BLaER1 treated with 17β-estradiol and CSF1 and Interleukin-3, amounts not matched to agents 10 nM and 100 nM (cell line): ENCODE results near the gene DDX41.

Experiments used
- H3K27ac ChIP-seq, 11 experiments: shearing (Covaris generic); formaldehyde crosslinking; 2 replicates each; pipeline ENCODE4 v1.8.1; 2022
- H3K27me3 ChIP-seq, 11 experiments: shearing (Covaris generic); formaldehyde crosslinking; 2 replicates each; pipeline ENCODE4 v1.8.1; 2022
- H3K36me3 ChIP-seq, 11 experiments: shearing (Covaris generic); formaldehyde crosslinking; 2 replicates each; pipeline ENCODE4 v1.8.1; 2022
- H3K4me1 ChIP-seq, 10 experiments: shearing (Covaris generic); formaldehyde crosslinking; 2 replicates each; pipeline ENCODE4 v1.8.1; 2022
- H3K4me2 ChIP-seq, 11 experiments: shearing (Covaris generic); formaldehyde crosslinking; 2 replicates each; pipeline ENCODE4 v1.8.1; 2022
- H3K4me3 ChIP-seq, 10 experiments: shearing (Covaris generic); formaldehyde crosslinking; 2 replicates each; pipeline ENCODE4 v1.8.1; 2022
- H3K9ac ChIP-seq, 11 experiments: shearing (Covaris generic); formaldehyde crosslinking; 2 replicates each; pipeline ENCODE4 v1.8.1; 2022
- H3K9me3 ChIP-seq, 11 experiments: shearing (Covaris generic); formaldehyde crosslinking; replicated peaks in 1 of 11; 2 replicates each; pipeline ENCODE4 v1.8.1; 2022
- H4K20me1 ChIP-seq, 11 experiments: shearing (Covaris generic); formaldehyde crosslinking; 2 replicates each; pipeline ENCODE4 v1.8.1; 2022
- Cebpa-rat ChIP-seq, 11 experiments: shearing (Covaris generic); IDR thresholded peaks; 2 replicates each; pipeline ENCODE4 v1.8.1; 2022

DDX41 gene

GRCh38 chr5:177471610-177472356 lies 45.0 kb downstream of the DDX41 start:
- H3K27ac ChIP-seq: peak overlapping the region in 9 of 11 experiments; percentile 78 to 99 (median 98); a peak in 19 of 22 replicates
- peaks cover 9 to 56% (median 51%) of the 10 kb centered on the region in 11 experiments for H3K36me3 ChIP-seq
- no peak; a peak in 1 of 22 replicates for TF ChIP-seq Cebpa-rat (IDR thresholded peaks at IDR 0.05)
- peak overlapping the region; percentile 94 to 100 (median 99) for H3K4me2 ChIP-seq
- H3K4me3 ChIP-seq: peak overlapping the region; percentile 63 to 92 (median 78)
- H4K20me1 ChIP-seq: peaks cover 11 to 60% (median 55%) of the 10 kb centered on the region in 11 experiments; a peak in 21 of 22 replicates
- H3K27me3 ChIP-seq: no peaks in the 10 kb centered on the region
- H3K9me3 ChIP-seq: peaks cover 0 to 10% (median 3%) of the 10 kb centered on the region in 11 experiments; a peak in 13 of 22 replicates
- peaks cover 60 to 68% (median 64%) of the 10 kb centered on the region in 10 experiments for H3K4me1 ChIP-seq
- peak overlapping the region; percentile 17 to 100 (median 97); a peak in 21 of 22 replicates for H3K9ac ChIP-seq

GRCh38 chr5:177470759-177471536 lies 45.8 kb downstream of the DDX41 start:
- H3K27me3 ChIP-seq: no peaks in the 10 kb centered on the region
- peak overlapping the region; percentile 94 to 100 (median 99) for H3K4me2 ChIP-seq
- peak overlapping the region in 9 of 11 experiments; percentile 84 to 100 (median 97); a peak in 16 of 22 replicates for H3K9ac ChIP-seq
- peak overlapping the region in 8 of 10 experiments; percentile 75 to 92 (median 78); a peak in 15 of 20 replicates for H3K4me3 ChIP-seq
- H3K4me1 ChIP-seq: peaks cover 53 to 60% (median 57%) of the 10 kb centered on the region in 10 experiments
- H3K27ac ChIP-seq: peak overlapping the region in 8 of 11 experiments; percentile 63 to 99 (median 98); a peak in 16 of 22 replicates
- TF ChIP-seq Cebpa-rat (IDR thresholded peaks at IDR 0.05): no peak
- H3K9me3 ChIP-seq: peaks cover 0 to 18% (median 11%) of the 10 kb centered on the region in 11 experiments; a peak in 16 of 22 replicates
- peaks cover 17 to 64% (median 59%) of the 10 kb centered on the region in 11 experiments for H3K36me3 ChIP-seq
- H4K20me1 ChIP-seq: peaks cover 11 to 69% (median 63%) of the 10 kb centered on the region in 11 experiments; a peak in 21 of 22 replicates

GRCh38 chr5:177469750-177470525 lies 46.8 kb downstream of the DDX41 start:
- H4K20me1 ChIP-seq: peaks cover 11 to 77% (median 65%) of the 10 kb centered on the region in 11 experiments; a peak in 21 of 22 replicates
- peak overlapping the region in 9 of 11 experiments; percentile 28 to 99 (median 97); a peak in 17 of 22 replicates for H3K27ac ChIP-seq

GRCh38 chr5:177468685-177469628 lies 47.8 kb downstream of the DDX41 start:
- Histone ChIP-seq H3K27ac (peak overlapping the region in 9 of 11 experiments; percentile 28 to 99 (median 97); a peak in 13 of 22 replicates), H3K27me3 (no peaks in the 10 kb centered on the region), H3K36me3 (peaks cover 27 to 83% (median 74%) of the 10 kb centered on the region in 11 experiments), H3K9ac (peak overlapping the region in 8 of 11 experiments; percentile 54 to 100 (median 98); a peak in 12 of 22 replicates), H3K4me2 (peak overlapping the region in 10 of 11 experiments; percentile 97 to 100 (median 99); a peak in 18 of 22 replicates), H3K4me1 (peaks cover 34 to 40% (median 37%) of the 10 kb centered on the region in 10 experiments), H3K9me3 (peaks cover 5 to 28% (median 21%) of the 10 kb centered on the region in 11 experiments; a peak in 18 of 22 replicates), H3K4me3 (no peak overlapping the region), H4K20me1 (peaks cover 11 to 78% (median 65%) of the 10 kb centered on the region in 11 experiments; a peak in 21 of 22 replicates)
- TF ChIP-seq Cebpa-rat (IDR thresholded peaks at IDR 0.05): no peak

More at GRCh38 chr5:177469750-177470525, 46.8 kb downstream of the DDX41 start:
- H3K36me3 ChIP-seq: peaks cover 27 to 74% (median 69%) of the 10 kb centered on the region in 11 experiments
- H3K4me3 ChIP-seq: peak overlapping the region in 5 of 10 experiments; percentile 20 to 91 (median 78); a peak in 4 of 20 replicates
- H3K27me3 ChIP-seq: no peaks in the 10 kb centered on the region
- H3K4me1 ChIP-seq: peaks cover 44 to 50% (median 47%) of the 10 kb centered on the region in 10 experiments
- no peak for TF ChIP-seq Cebpa-rat (IDR thresholded peaks at IDR 0.05)
- H3K9me3 ChIP-seq: peaks cover 5 to 28% (median 21%) of the 10 kb centered on the region in 11 experiments; a peak in 18 of 22 replicates
- peak overlapping the region in 9 of 11 experiments; percentile 2 to 100 (median 97); a peak in 16 of 22 replicates for H3K9ac ChIP-seq
- peak overlapping the region; percentile 94 to 100 (median 99) for H3K4me2 ChIP-seq

- TF ChIP-seq Cebpa-rat (IDR thresholded peaks at IDR 0.05): no peak
- H3K27ac ChIP-seq: no peak overlapping the region
- H3K9ac ChIP-seq: no peak overlapping the region
- H4K20me1 ChIP-seq: peaks cover 11 to 84% (median 69%) of the 10 kb centered on the region in 11 experiments; a peak in 21 of 22 replicates
- no peak overlapping the region for H3K4me3 ChIP-seq
- H3K9me3 ChIP-seq: peaks cover 5 to 28% (median 21%) of the 10 kb centered on the region in 11 experiments; a peak in 18 of 22 replicates
- peaks cover 34 to 44% (median 41%) of the 10 kb centered on the region in 10 experiments for H3K4me1 ChIP-seq
- no peak overlapping the region for H3K4me2 ChIP-seq
- no peaks in the 10 kb centered on the region for H3K27me3 ChIP-seq
- peaks cover 27 to 90% (median 80%) of the 10 kb centered on the region in 11 experiments for H3K36me3 ChIP-seq
Observed at GRCh38 chr5:177468329-177468684, 48.5 kb downstream of the DDX41 start.

GRCh38 chr5:177467436-177467835 lies 49.3 kb downstream of the DDX41 start:
- TF ChIP-seq Cebpa-rat (IDR thresholded peaks at IDR 0.05): no peak
- Histone ChIP-seq H3K27ac (no peak overlapping the region), H3K9ac (no peak overlapping the region), H3K4me1 (peaks cover 40 to 52% (median 49%) of the 10 kb centered on the region in 10 experiments), H3K9me3 (peaks cover 5 to 28% (median 21%) of the 10 kb centered on the region in 11 experiments; a peak in 18 of 22 replicates), H4K20me1 (peaks cover 11 to 89% (median 72%) of the 10 kb centered on the region in 11 experiments; a peak in 21 of 22 replicates), H3K4me3 (no peak overlapping the region), H3K4me2 (no peak overlapping the region), H3K27me3 (no peaks in the 10 kb centered on the region), H3K36me3 (peaks cover 27 to 93% (median 81%) of the 10 kb centered on the region in 11 experiments)

- no peak overlapping the region for H3K27ac ChIP-seq
- no peaks in the 10 kb centered on the region for H3K27me3 ChIP-seq
- peaks cover 11 to 89% (median 69%) of the 10 kb centered on the region in 11 experiments; a peak in 21 of 22 replicates for H4K20me1 ChIP-seq
- H3K4me1 ChIP-seq: peaks cover 40 to 52% (median 49%) of the 10 kb centered on the region in 10 experiments
- no peak for TF ChIP-seq Cebpa-rat (IDR thresholded peaks at IDR 0.05)
- H3K9me3 ChIP-seq: peaks cover 5 to 28% (median 21%) of the 10 kb centered on the region in 11 experiments; a peak in 18 of 22 replicates
- H3K9ac ChIP-seq: no peak overlapping the region
- H3K36me3 ChIP-seq: peaks cover 27 to 92% (median 80%) of the 10 kb centered on the region in 11 experiments
- no peak overlapping the region for H3K4me3 ChIP-seq
- no peak overlapping the region for H3K4me2 ChIP-seq
Observed at GRCh38 chr5:177466861-177467260, 49.9 kb downstream of the DDX41 start.
